ENCODE results near the gene SOCS4.

- TF ChIP-seq CTCF (IDR thresholded peaks at IDR 0.05), result no peak
- no peak for TF ChIP-seq EP300 (IDR thresholded peaks at IDR 0.05)
- no peak for TF ChIP-seq POLR2A (IDR thresholded peaks at IDR 0.05)
These were observed 21.9 kb downstream of the SOCS4 start for GRCh38 chr14:55048900-55049436.

All from stomach (tissue), 4 donors.